ENCODE data around the gene G6PC3. TPM values are rescaled to one million over a fixed set of nuclear protein-coding genes. Genes with fewer than 3 reads are reported as not detected.

Gene G6PC3
- total RNA-seq, 6 experiments from 2014 or later = 5.9 to 24.2 (median 9.9) TPM

DNA sequence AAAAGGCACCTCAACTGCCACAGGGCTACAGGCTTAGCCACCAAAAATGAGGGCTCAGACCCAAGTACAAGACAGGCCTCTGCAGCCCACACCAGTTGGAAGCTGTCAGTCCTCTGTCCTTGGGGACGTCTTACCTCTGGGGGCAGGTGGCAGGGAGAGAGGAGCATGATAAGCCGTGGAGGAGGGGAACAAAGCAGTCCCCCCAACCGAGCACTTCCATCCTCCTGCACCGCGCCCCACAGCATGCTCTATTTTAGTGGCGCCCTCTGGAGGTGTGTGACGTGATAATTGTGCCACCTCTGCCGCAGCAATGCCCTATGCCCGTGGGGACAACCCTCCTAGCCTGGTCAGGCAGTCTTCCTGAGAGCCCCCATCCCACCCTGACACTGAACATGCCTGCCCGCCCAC is 13.6 kb downstream of the G6PC3 start:
- no peaks in the 10 kb centered on the region for H3K27me3 ChIP-seq
- no peak overlapping the region for H3K27ac ChIP-seq
- H3K4me3 ChIP-seq = no peak overlapping the region
- ATAC-seq (peak; percentile 12 to 61 (median 39)), DNase-seq (no peak)
- peaks cover 0 to 24% (median 11%) of the 10 kb centered on the region in 4 donors for H3K36me3 ChIP-seq
- H3K4me1 ChIP-seq = no peaks in the 10 kb centered on the region
- TF ChIP-seq POLR2A (IDR thresholded peaks at IDR 0.05) = no peak
- TF ChIP-seq, protein P1, sequence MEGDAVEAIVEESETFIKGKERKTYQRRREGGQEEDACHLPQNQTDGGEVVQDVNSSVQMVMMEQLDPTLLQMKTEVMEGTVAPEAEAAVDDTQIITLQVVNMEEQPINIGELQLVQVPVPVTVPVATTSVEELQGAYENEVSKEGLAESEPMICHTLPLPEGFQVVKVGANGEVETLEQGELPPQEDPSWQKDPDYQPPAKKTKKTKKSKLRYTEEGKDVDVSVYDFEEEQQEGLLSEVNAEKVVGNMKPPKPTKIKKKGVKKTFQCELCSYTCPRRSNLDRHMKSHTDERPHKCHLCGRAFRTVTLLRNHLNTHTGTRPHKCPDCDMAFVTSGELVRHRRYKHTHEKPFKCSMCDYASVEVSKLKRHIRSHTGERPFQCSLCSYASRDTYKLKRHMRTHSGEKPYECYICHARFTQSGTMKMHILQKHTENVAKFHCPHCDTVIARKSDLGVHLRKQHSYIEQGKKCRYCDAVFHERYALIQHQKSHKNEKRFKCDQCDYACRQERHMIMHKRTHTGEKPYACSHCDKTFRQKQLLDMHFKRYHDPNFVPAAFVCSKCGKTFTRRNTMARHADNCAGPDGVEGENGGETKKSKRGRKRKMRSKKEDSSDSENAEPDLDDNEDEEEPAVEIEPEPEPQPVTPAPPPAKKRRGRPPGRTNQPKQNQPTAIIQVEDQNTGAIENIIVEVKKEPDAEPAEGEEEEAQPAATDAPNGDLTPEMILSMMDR (IDR thresholded peaks at IDR 0.05) = peak; percentile 3 to 39 (median 27)
- no CpG with 5 or more reads among the region's 10 CpGs for WGBS (ENCODE audit: insufficient coverage, low coverage, low lambda C conversion rate, missing lambda C conversion rate)
- intact Hi-C loops (cut with DNase I) = no loop called here
- no peaks in the 10 kb centered on the region for H3K9me3 ChIP-seq

DNA sequence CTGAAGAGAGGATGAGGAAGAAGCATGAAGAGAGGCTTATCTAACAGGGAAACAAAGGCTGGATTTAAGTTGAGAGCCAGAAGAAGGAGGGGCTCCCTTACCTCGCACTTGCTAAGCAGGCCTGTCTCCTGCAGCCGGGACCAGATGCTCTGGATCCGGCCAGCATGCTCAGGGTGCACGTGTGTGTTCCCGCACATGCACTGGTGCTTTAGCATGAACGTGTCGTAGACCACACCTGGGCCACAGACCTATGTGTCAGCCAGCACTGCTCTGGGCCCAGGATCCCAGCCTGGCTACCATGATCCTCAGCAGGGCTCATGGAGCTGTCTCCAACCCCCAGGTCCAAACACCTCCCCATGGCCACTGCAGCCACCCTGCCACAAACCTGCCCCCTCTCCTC is 14.4 kb downstream of the G6PC3 start:
- TF ChIP-seq POLR2A (IDR thresholded peaks at IDR 0.05) = no peak
- TF ChIP-seq, protein P1 (IDR thresholded peaks at IDR 0.05) = no peak
- H3K27me3 ChIP-seq = no peaks in the 10 kb centered on the region
- H3K4me3 ChIP-seq = no peak overlapping the region
- intact Hi-C loops (cut with DNase I) = no loop called here
- ATAC-seq = no peak
- no CpG with 5 or more reads among the region's 7 CpGs for WGBS (ENCODE audit: insufficient coverage, low coverage, low lambda C conversion rate, missing lambda C conversion rate)
- no peaks in the 10 kb centered on the region for H3K4me1 ChIP-seq
- no peaks in the 10 kb centered on the region for H3K9me3 ChIP-seq
- DNase-seq = no peak
- no peak overlapping the region for H3K27ac ChIP-seq
- peaks cover 0 to 24% (median 10%) of the 10 kb centered on the region in 4 donors for H3K36me3 ChIP-seq

DNA sequence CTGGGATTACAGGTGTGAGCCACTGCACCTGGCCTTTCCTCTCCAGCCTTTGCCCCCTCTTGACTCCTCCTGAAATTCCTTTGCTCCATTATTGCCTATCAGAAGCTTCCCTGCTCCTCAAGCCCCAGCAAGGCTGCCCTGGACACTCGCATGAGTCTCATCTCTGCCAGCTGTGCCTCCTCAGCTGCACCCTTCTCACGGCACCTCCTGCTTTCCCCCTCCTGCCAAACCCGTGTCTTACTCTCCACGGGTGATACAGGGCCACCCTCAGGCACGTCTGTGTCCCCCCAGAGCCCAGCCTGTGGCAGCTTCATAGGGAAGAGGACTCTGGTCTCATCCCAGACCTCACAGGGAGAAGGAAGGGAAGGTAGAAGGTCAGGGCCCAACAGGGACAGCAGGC is 15.4 kb downstream of the G6PC3 start:
- Histone ChIP-seq H3K4me3 (no peak overlapping the region), H3K27me3 (no peaks in the 10 kb centered on the region), H3K9me3 (no peaks in the 10 kb centered on the region), H3K36me3 (peaks cover 0 to 26% (median 6%) of the 10 kb centered on the region in 4 donors), H3K4me1 (no peaks in the 10 kb centered on the region), H3K27ac (no peak overlapping the region)
- 67% methylated on average over 4 of the region's 5 CpGs for WGBS (ENCODE audit: insufficient coverage, low coverage, low lambda C conversion rate, missing lambda C conversion rate)
- no peak for DNase-seq
- intact Hi-C loops (cut with DNase I) = no loop called here
- no peak for ATAC-seq
- TF ChIP-seq, protein P1 (IDR thresholded peaks at IDR 0.05) = no peak
- no peak for TF ChIP-seq POLR2A (IDR thresholded peaks at IDR 0.05)

DNA sequence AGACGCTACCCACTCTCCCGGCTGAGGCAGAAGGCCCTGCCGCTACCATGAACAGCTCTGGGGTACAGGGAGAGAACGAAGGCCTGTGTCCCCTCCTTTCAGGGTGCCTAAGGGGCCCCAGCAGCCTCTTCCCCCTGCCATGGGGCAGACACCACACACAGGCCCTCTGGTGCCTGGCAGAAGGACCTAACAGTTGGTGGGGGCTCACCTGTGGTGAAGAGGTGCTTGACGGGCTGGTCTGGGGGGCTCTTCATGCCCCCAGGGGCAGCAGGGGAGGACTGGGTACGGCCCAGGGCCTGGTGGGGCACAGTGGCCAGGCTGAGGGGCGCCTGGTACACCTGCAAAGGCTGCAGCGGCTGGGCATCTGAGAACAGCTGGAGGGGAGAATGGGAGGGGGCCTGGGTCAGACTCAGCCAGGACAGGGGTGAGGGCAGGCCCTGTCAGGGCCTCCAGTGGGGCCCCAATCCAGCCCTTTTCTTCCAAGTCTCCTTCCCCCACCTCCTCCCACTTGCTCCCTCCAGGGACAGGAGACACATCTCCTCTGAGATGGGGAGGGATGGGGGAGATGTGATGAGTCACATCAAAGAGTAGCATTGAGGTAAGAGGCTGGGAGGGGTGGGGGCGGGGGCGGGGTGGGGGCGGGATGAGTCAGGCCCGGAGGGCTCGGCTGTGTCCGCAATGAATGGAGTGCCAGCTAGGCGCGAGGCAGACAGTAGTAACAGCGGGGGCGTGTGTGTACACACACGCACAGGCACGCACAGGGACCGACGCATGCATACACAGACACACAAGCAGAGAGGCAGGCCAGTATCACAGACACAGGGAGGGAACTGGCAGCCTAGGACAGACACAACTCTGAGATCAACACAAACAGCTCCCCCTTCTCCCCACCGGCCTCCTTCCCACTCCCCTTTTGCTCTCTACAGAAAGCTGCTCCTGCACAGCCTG is 16.1 kb downstream of the G6PC3 start:
- WGBS (ENCODE audit: insufficient coverage, low coverage, low lambda C conversion rate, missing lambda C conversion rate) = 40% methylated on average over 15 of the region's 23 CpGs
- TF ChIP-seq, protein P1 (IDR thresholded peaks at IDR 0.05) = no peak
- TF ChIP-seq POLR2A (IDR thresholded peaks at IDR 0.05) = no peak
- ATAC-seq (peak in 1 of 4 donors; percentile 71), DNase-seq (peak in 1 of 3 donors; percentile 45)
- intact Hi-C loops (cut with DNase I) = no loop called here
- Histone ChIP-seq H3K27me3 (no peaks in the 10 kb centered on the region), H3K27ac (no peak overlapping the region), H3K9me3 (no peaks in the 10 kb centered on the region), H3K4me3 (no peak overlapping the region), H3K36me3 (peaks cover 0 to 33% (median 6%) of the 10 kb centered on the region in 4 donors), H3K4me1 (no peaks in the 10 kb centered on the region)
